Gastroesophageal sphincter (tissue), 4 donors: ENCODE results near the gene KLHL17. TPM values are rescaled to one million over a fixed set of nuclear protein-coding genes. Genes with fewer than 3 reads are reported as not detected.

Experiments
- ATAC-seq: fragments of 150-250 bp; one replicate; pipeline ENCODE4 v1.9.1; 2016; ENCODE audit warnings: mild to moderate bottlenecking, moderate library complexity
- H3K27ac ChIP-seq, 4 donors: fragments of 200-600 bp; sonication (generic) in 3 of 4; 1 replicate in 3 of 4; 2 replicates in 1 of 4; pipeline ENCODE4 v1.5.1; 2016 to 2019
- H3K27me3 ChIP-seq: fragments of 200-600 bp; sonication (generic); one replicate; pipeline ENCODE4 v1.5.1; 2019
- H3K36me3 ChIP-seq, 2 donors: fragments of 200-600 bp; sonication (generic); one replicate each; pipeline ENCODE4 v1.5.1; 2019; ENCODE audit warnings: control low read depth in 1 of 2
- H3K4me1 ChIP-seq, 3 donors: fragments of 200-600 bp; sonication (generic); 1 replicate in 2 of 3; 2 replicates in 1 of 3; pipeline ENCODE4 v1.5.1; 2016 to 2019; ENCODE audit warnings: control low read depth in 2 of 3
- H3K4me3 ChIP-seq, 2 donors: fragments of 200-600 bp; sonication (generic); one replicate each; pipeline ENCODE4 v1.5.1; 2019; ENCODE audit warnings: mild to moderate bottlenecking in 1 of 2, moderate library complexity in 1 of 2
- H3K9me3 ChIP-seq, 3 donors: fragments of 200-600 bp; sonication (generic); one replicate each; pipeline ENCODE4 v1.5.1; 2017 to 2019; ENCODE audit warnings: control low read depth in 2 of 3
- EP300 ChIP-seq: sonication (generic); formaldehyde crosslinking; IDR thresholded peaks from one replicate; pipeline ENCODE4 v1.6.1; 2017; ENCODE audit warnings: antibody characterized with exemption, mild to moderate bottlenecking
- POLR2A ChIP-seq, 2 donors: fragments of 450-650 bp; IDR thresholded peaks; one replicate each; pipeline ENCODE4 v1.6.1; 2017; ENCODE audit warnings: antibody characterized with exemption in 2 of 2, mild to moderate bottlenecking in 2 of 2, moderate library complexity in 1 of 2
- POLR2AphosphoS5 ChIP-seq: sonication (generic); formaldehyde crosslinking; IDR thresholded peaks from one replicate; pipeline ENCODE4 v1.6.1; 2017; ENCODE audit warnings: antibody characterized with exemption
- WGBS, 2 donors: methylation state at CpG; one replicate each; pipeline ENCODE4 v1.1.5; 2018; ENCODE audit warnings: low coverage in 1 of 2; 5-methylcytosine and 5-hydroxymethylcytosine counted together
- total RNA-seq, 4 donors: library from RNA; depleted of rRNA; stranded (reverse); fragments of >200 nt; gene quantifications; one replicate each; pipeline ENCODE4 v1.1.0, GENCODE V29; 2016
- TF ChIP-seq, protein P1 (sequence below), 4 experiments: fragments of 200-600 bp in 2 of 4; fragments of 450-650 bp in 2 of 4; sonication (generic) in 1 of 4; IDR thresholded peaks; one replicate each; pipeline ENCODE4 v1.5.1; 2017 to 2019; ENCODE audit warnings: antibody characterized with exemption in 4 of 4, mild to moderate bottlenecking in 2 of 4, moderate library complexity in 2 of 4

The KLHL17 gene
- total RNA-seq, 4 donors from 2014 or later: 3.6 to 12.0 (median 10.1) TPM

DNA sequence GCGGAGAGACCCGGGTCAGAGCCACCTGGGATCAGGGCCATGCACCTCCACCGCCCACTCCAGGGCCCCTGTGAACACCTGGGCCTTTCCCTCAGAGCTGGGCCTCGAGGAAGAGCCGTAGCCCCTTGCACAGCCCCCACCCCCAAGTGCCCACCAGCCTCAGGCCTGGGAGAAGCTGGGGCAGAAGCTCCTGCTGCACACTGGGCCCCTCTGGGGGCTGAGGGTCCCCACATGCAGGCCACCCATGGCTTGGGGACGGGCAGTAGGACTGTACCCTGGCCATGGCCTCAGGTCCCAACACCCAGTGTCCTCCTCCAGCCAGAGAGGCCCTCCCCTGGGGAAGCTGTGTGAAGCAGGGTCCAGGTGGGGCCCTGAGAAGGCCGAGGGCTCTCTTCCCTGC, 7.8 kb upstream of the KLHL17 start:
- Histone ChIP-seq H3K9me3 (no peaks in the 10 kb centered on the region), H3K27me3 (no peaks in the 10 kb centered on the region), H3K4me1 (peaks cover 0 to 9% (median 2%) of the 10 kb centered on the region in 3 donors), H3K27ac (no peak overlapping the region), H3K4me3 (no peak overlapping the region), H3K36me3 (peaks cover 0 to 95% of the 10 kb centered on the region in 2 donors)
- WGBS, 2 donors: no CpG with 5 or more reads among the region's 7 CpGs
- ATAC-seq: no peak
- TF ChIP-seq POLR2A (IDR thresholded peaks at IDR 0.05) (no peak), EP300 (no peak), POLR2AphosphoS5 (no peak)
- TF ChIP-seq, protein P1, sequence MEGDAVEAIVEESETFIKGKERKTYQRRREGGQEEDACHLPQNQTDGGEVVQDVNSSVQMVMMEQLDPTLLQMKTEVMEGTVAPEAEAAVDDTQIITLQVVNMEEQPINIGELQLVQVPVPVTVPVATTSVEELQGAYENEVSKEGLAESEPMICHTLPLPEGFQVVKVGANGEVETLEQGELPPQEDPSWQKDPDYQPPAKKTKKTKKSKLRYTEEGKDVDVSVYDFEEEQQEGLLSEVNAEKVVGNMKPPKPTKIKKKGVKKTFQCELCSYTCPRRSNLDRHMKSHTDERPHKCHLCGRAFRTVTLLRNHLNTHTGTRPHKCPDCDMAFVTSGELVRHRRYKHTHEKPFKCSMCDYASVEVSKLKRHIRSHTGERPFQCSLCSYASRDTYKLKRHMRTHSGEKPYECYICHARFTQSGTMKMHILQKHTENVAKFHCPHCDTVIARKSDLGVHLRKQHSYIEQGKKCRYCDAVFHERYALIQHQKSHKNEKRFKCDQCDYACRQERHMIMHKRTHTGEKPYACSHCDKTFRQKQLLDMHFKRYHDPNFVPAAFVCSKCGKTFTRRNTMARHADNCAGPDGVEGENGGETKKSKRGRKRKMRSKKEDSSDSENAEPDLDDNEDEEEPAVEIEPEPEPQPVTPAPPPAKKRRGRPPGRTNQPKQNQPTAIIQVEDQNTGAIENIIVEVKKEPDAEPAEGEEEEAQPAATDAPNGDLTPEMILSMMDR (IDR thresholded peaks at IDR 0.05): no peak

DNA sequence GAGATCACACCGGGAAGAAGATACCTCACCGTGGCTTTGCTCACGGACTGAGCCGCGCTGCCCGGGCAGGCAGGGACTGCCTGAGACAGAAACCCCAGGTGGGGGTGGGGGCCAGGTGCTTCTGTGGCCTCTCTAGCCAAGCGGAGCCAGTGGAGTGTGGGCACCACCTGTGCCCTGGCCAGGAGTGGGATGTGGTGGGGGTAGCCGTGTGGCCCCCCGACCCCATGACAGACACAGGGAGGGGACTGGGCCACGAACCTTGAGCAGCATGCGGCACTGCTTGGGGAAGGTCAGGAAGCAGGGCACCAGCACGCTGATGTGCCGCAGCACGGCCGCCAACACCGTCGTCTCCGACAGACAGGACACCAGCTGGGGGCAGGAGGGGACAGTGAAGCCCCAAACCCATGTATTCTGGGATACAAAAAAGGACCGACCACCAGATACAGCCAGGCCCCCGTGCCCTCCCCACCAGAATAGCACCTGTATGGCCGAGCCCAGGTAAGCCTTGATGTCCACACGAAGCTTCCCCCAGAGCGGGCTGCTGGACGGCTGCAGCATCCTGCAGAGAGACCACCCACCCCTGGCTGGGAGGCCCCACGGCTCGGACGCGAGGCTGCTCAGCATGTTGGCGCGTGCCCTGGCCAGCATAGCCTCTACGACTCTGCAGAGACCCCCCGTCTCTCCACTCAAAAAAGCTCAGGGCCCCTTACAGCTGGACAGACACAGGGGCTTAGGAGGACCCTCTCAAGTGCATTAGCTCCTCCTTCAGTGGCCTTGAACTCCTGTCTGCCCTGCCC, 6.7 kb upstream of the KLHL17 start:
- Histone ChIP-seq H3K9me3 (no peaks in the 10 kb centered on the region), H3K4me1 (peaks cover 0 to 20% (median 13%) of the 10 kb centered on the region in 3 donors), H3K36me3 (peaks cover 0 to 84% of the 10 kb centered on the region in 2 donors), H3K27me3 (no peaks in the 10 kb centered on the region), H3K4me3 (no peak overlapping the region), H3K27ac (no peak overlapping the region)
- ATAC-seq: no peak
- TF ChIP-seq, protein P1 (IDR thresholded peaks at IDR 0.05): no peak
- no peak for TF ChIP-seq POLR2A (IDR thresholded peaks at IDR 0.05)
- 40% methylated on average over 1 of the region's 32 CpGs; no CpG with 5 or more reads in 1 of the 2 donors for WGBS, 2 donors

DNA sequence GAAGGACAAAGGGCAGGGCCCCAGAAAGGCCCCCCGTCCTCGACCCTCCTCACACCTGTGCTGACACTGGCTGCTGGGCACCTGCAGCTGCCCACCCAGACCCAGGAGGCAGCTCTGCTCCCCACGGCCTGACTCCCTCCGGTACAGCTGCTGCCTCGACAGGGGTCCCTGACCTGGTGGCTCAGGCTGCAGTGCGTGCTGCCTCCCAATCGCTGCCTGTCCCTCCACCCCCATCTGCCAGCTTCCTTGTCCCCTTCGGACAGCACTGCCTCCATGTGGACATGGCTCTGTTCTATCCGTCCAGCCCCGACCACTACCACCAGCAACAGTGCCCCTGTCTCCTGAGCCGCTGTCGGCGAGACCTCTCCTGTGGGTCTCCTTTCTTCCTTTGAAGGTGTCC, 5.5 kb upstream of the KLHL17 start:
- Histone ChIP-seq H3K4me1 (peaks cover 0 to 28% (median 17%) of the 10 kb centered on the region in 3 donors), H3K36me3 (peaks cover 0 to 72% of the 10 kb centered on the region in 2 donors), H3K27ac (no peak overlapping the region), H3K27me3 (no peaks in the 10 kb centered on the region), H3K4me3 (no peak overlapping the region), H3K9me3 (no peaks in the 10 kb centered on the region)
- WGBS, 2 donors: 75 to 80% methylated on average over 1 to 12 of the region's 13 CpGs
- TF ChIP-seq POLR2AphosphoS5 (no peak), POLR2A (IDR thresholded peaks at IDR 0.05) (no peak), EP300 (no peak)
- TF ChIP-seq, protein P1 (IDR thresholded peaks at IDR 0.05): no peak
- no peak for ATAC-seq

DNA sequence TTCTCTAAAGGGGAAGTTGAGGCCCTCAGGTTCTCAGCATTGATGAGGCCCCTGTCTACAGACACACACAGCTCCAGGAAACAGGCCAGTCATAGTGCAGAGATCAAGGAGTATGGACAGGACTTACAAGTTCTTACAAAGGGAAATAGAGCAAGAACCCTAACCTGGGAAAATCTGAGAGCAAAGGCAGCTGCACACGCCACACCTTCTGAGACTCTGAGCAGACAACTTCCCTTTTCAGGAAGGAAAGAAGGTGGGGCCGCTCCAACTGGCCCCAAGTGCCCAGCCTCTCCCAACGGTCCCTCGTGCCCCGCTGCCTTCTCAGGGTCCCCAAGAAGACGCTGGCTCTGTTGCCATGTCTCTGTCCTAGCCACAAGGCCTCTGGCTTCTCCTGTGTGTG, 4.9 kb upstream of the KLHL17 start:
- Histone ChIP-seq H3K27ac (no peak overlapping the region), H3K4me1 (peaks cover 0 to 33% (median 19%) of the 10 kb centered on the region in 3 donors), H3K9me3 (no peaks in the 10 kb centered on the region), H3K27me3 (no peaks in the 10 kb centered on the region), H3K4me3 (no peak overlapping the region), H3K36me3 (peaks cover 0 to 66% of the 10 kb centered on the region in 2 donors)
- ATAC-seq: no peak
- no peak for TF ChIP-seq POLR2AphosphoS5
- no peak for TF ChIP-seq EP300
- TF ChIP-seq POLR2A (IDR thresholded peaks at IDR 0.05): no peak
- TF ChIP-seq, protein P1 (IDR thresholded peaks at IDR 0.05): no peak
- WGBS, 2 donors: 70% methylated on average over 4 of the region's 6 CpGs; no CpG with 5 or more reads in 1 of the 2 donors

DNA sequence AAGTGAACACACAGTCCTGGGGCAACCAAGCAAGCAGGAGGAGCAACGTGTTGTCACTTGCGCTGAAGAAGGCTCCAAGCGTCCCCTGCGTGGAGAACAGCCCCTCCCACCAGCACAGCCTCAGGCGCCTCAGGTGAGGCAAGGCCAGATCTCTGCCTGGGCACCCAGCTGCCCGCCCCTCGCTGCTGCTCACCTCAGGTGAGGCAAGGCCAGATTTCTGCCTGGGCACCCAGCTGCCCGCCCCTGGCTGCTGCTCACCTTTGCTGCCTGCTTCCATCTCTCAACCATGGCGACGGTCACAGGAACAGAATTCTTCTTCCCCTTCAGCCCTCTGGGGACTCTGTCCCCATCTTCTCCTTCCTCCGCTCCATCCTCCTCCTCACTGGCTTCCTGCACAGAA, 3.7 kb upstream of the KLHL17 start:
- TF ChIP-seq, protein P1 (IDR thresholded peaks at IDR 0.05): no peak
- TF ChIP-seq POLR2AphosphoS5: no peak
- no peak for TF ChIP-seq EP300
- no peak for TF ChIP-seq POLR2A (IDR thresholded peaks at IDR 0.05)

More for the DNA sequence above, 3.7 kb upstream of the KLHL17 start:
- peaks cover 0 to 42% (median 19%) of the 10 kb centered on the region in 3 donors for H3K4me1 ChIP-seq
- 81 to 92% methylated on average over 3 to 5 of the region's 11 CpGs for WGBS, 2 donors
- H3K9me3 ChIP-seq: no peaks in the 10 kb centered on the region
- no peak overlapping the region for H3K4me3 ChIP-seq
- no peak overlapping the region for H3K27ac ChIP-seq
- ATAC-seq: no peak
- no peaks in the 10 kb centered on the region for H3K27me3 ChIP-seq
- H3K36me3 ChIP-seq: peaks cover 0 to 55% of the 10 kb centered on the region in 2 donors
